GM21528 (cell line): ENCODE measurements around the gene BBS9.

ENCODE experiments used
- ATAC-seq: cut with Tn5 transposase; IDR thresholded peaks from one replicate; pipeline ENCODE4 v1.9.1; 2021; ENCODE audit warnings: mild to moderate bottlenecking, moderate library complexity; ENCODE audit not compliant: unreplicated experiment, low FRiP score

Gene BBS9

DNA sequence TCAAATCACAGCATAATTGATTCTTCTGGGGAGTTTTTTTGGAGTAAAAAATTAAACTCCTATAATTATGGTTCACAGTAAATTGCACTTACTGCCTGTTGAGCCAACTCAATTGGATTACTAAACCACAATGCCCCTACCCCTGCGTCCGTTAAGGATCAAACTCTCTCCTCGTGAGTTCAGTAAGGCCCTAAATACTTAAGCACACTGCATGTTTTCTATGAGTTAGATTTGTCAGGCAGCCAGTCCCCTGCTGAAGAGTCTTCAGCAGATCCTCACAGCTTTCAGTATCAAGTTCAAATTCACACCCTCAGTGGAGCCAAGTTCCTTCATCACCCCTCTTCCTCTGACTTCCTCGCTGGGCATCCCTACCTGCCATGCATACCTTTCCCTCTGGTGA, 501.0 kb downstream of the BBS9 start:
- ATAC-seq = no peak

GRCh38 chr7:33632322-33632721, 503.0 kb downstream of the BBS9 start:
- no peak for ATAC-seq

- no peak for ATAC-seq
Measured at GRCh38 chr7:33632840-33633525, 503.6 kb downstream of the BBS9 start.

GRCh38 chr7:33634606-33635005, 505.2 kb downstream of the BBS9 start:
- no peak for ATAC-seq

DNA sequence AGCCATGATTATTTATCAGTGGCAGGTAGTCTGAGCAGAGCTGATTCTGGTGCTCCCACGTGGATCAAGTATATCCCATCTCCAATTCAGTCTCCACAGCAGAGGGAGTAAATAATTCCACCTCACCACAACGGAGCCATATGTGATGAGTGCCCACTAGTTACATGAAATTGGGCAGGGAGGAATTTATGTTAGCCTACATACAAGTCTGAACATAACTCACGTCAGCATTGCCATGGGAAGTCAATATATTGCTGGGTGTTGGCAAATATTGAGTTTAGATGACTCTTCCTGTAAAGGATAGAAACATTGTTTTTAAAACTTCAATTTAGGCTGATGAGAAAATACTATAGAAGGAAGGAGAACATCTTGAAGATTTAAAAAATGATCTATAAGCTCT, 507.0 kb downstream of the BBS9 start:
- no peak for ATAC-seq

DNA sequence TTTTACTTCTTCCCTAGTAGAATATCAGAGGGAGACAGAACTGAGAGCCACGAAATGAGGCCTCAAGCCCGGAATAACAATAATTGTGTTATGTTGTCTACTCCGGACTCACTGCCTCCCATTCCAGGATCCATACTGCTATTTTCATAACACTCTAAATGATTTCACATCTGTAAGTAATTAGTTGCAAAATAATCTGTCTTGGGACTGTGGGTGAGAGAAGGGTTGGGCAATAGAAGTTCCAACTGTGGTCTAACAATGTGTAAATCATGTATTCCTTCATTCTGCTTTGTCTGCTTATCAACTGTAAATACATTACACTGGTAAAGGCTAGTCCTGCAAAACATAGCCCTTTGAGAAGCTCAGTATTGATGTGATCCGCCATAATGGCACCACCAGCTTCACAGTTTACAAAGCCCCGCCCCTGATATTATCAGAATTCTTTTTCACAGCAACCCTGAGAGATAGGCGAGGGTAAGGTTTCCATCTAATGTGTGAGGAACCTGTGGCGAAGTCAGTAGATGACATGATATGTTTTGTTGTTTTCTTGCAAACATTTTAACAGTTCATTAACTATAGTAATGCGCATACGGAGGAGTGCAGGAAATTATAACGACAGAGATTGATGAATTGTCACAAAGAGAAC, 510.3 kb downstream of the BBS9 start:
- ATAC-seq = no peak

DNA sequence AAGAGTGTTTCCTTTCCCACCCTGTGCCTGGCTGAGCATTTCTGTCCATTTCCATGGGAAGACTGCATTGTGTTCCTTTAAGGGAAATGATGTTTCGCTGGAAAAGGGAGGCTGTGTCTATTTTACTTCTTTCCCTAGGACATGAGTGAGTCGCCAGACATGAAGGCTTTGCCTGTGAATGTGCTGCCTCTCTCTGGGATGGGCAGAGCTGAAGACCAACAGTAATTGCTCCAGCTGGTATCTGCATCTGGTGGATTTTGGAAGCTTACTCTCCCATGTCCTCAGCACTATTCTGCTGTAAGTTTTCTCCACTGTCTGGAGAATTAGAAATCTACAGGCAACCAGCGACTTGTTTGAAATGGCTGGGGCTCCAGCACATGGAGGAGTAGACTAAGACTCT, 511.4 kb downstream of the BBS9 start:
- ATAC-seq = no peak

DNA sequence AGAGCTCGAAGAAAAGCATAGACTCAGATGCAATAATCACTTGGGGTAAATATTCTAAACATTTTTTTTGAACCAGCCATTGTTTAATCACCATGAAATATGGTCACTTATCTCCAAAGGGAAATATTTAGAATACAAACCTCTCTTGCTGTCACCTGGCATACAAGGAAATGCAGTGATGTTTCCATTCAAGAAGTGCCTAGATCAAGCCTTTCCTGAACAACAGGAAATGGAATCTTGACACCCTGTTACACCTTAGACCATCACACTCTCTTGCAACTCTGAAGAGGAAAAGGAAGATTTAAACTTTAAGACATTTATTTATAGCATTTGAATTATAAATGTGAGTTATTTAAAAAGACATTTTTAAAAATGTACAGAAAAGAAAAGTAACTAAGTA, 512.9 kb downstream of the BBS9 start:
- no peak for ATAC-seq

GRCh38 chr7:33643530-33643929, 514.2 kb downstream of the BBS9 start:
- no peak for ATAC-seq

DNA sequence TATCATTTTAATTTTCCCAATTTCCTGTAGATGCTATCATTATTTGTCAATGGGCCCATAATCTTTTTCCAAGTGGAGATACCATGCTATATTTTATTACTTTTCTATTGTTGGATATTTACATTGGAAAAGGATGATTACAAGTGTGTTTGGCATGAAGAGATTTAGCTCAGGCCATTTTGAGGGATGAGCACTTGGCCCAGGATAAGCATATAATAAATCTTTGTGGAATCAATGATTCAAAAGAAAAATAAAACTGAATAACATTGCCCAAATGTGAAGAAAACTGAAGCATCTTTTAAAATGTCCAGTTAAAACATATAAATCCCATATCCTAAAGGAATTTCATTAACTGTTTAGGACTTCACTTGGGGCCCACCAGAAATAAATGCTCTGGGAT, 515.1 kb downstream of the BBS9 start:
- no peak for ATAC-seq

GRCh38 chr7:33645104-33645503, 515.7 kb downstream of the BBS9 start:
- no peak for ATAC-seq

GRCh38 chr7:33646166-33646565, 516.8 kb downstream of the BBS9 start:
- ATAC-seq = no peak

- no peak for ATAC-seq
Measured at GRCh38 chr7:33646891-33647391, 517.6 kb downstream of the BBS9 start.

- no peak for ATAC-seq
Measured at GRCh38 chr7:33649476-33650441, 520.4 kb downstream of the BBS9 start.

DNA sequence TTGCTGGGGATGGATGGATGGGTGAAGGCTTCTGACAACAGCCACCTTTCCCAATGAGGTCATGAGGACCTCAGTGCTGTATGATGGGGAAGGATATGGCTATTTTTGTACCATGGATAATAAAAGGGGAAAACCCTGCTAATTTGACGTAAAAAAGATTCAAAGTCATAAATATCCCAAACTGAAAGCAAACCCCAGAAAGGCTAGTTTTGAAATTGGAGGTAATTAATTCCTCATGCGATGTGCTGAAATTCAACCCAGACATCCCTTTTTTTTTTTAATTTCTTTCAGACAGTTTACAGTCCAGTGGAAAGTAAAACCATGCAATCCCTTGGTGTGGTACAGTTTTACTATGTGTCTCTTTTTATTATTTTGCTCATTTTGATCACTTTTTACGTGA, 521.5 kb downstream of the BBS9 start:
- ATAC-seq = no peak

DNA sequence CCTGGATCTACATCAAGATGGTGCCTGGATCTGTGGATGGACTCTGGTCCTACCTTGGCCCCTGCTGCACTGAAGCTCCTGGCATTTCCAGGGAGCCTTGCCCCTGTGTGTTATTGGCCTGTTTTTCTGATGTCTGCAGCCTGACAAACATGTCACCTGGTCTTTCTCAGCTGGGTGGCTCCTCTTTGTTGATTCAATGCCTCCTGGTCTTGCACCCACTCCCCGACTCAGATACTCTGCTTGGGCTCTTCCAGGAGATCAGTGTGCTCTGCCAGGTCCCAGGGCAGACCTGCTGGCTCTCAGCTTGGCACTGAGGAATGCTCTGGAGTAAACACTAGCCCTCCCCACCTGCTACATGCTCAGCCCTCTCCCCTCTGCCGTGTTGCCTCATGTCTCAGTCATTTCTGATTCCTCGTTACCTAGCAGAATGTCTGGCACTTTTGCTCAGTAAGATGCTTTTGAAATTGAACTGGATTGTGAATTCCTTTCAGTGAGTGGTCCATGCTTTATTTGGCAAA, 522.7 kb downstream of the BBS9 start:
- no peak for ATAC-seq

DNA sequence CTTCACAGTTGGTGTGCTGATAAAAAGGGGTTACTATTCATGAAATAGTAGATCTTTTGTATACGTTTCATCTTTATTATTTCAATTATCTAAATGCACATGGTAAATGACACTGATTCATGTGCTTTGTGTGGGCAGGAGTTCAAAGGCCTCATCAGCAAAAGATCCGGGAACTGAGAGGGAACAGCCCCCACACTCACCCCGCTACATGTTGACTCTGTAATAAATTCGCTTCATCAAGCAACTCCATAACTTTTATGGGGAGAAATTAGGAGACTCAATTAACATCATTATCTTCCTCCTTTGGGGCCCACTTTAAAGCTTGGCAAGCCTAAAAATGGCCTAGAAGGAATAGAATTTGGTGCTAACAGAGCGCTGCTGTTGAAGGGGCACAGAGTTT, 525.3 kb downstream of the BBS9 start:
- no peak for ATAC-seq
